Inflammatory macrophage treated with lipopolysaccharide for 4 hours (primary cell): ENCODE results near the gene C2CD4C.
"Not testable (repeated sequence)": the region's sequence is repeated elsewhere in the genome, so short reads cannot be mapped to it uniquely, and the experiment has no call there.

ENCODE experiments used
- DNase-seq: peaks from one replicate; pipeline ENCODE4 v3.0.0-alpha.2; 2020

The C2CD4C gene

GRCh38 chr19:437041-437440, 28.1 kb upstream of the C2CD4C start:
- DNase-seq, result no peak

GRCh38 chr19:436413-436950, 27.5 kb upstream of the C2CD4C start:
- no peak for DNase-seq

- no peak for DNase-seq
These were observed 26.9 kb upstream of the C2CD4C start for GRCh38 chr19:435707-436412.

- DNase-seq, result no peak
These were observed 26.2 kb upstream of the C2CD4C start for GRCh38 chr19:435056-435706.

- no peak for DNase-seq
These were observed 25.4 kb upstream of the C2CD4C start for GRCh38 chr19:434152-434960.

- DNase-seq, result no peak
These were observed 21.8 kb upstream of the C2CD4C start for GRCh38 chr19:430701-431100.

GRCh38 chr19:428149-428548, 19.2 kb upstream of the C2CD4C start:
- DNase-seq, result no peak

GRCh38 chr19:427675-428074, 18.7 kb upstream of the C2CD4C start:
- not testable (repeated sequence) for DNase-seq

- no peak for DNase-seq
These were observed 17.9 kb upstream of the C2CD4C start for GRCh38 chr19:426725-427445.

GRCh38 chr19:425056-425455, 16.1 kb upstream of the C2CD4C start:
- no peak for DNase-seq

GRCh38 chr19:424546-424945, 15.6 kb upstream of the C2CD4C start:
- DNase-seq, result no peak

GRCh38 chr19:423691-424466, 14.9 kb upstream of the C2CD4C start:
- DNase-seq, result no peak

- not testable (repeated sequence) for DNase-seq
These were observed 13.9 kb upstream of the C2CD4C start for GRCh38 chr19:422917-423226.

- DNase-seq, result no peak
These were observed 13.4 kb upstream of the C2CD4C start for GRCh38 chr19:422213-422916.

- no peak for DNase-seq
These were observed 11.0 kb upstream of the C2CD4C start for GRCh38 chr19:419721-420515.

- no peak for DNase-seq
These were observed 10.1 kb upstream of the C2CD4C start for GRCh38 chr19:418761-419671.

GRCh38 chr19:416416-416815, 7.5 kb upstream of the C2CD4C start:
- no peak for DNase-seq

- DNase-seq, result no peak
These were observed 6.3 kb upstream of the C2CD4C start for GRCh38 chr19:415292-415691.

GRCh38 chr19:413756-414420, 4.9 kb upstream of the C2CD4C start:
- DNase-seq, result no peak
